ENCODE measurements around the gene AKR1E2.

The AKR1E2 gene

GRCh38 chr10:4865945-4866661 is 40.1 kb downstream of the AKR1E2 start:
- TF ChIP-seq, protein P1, sequence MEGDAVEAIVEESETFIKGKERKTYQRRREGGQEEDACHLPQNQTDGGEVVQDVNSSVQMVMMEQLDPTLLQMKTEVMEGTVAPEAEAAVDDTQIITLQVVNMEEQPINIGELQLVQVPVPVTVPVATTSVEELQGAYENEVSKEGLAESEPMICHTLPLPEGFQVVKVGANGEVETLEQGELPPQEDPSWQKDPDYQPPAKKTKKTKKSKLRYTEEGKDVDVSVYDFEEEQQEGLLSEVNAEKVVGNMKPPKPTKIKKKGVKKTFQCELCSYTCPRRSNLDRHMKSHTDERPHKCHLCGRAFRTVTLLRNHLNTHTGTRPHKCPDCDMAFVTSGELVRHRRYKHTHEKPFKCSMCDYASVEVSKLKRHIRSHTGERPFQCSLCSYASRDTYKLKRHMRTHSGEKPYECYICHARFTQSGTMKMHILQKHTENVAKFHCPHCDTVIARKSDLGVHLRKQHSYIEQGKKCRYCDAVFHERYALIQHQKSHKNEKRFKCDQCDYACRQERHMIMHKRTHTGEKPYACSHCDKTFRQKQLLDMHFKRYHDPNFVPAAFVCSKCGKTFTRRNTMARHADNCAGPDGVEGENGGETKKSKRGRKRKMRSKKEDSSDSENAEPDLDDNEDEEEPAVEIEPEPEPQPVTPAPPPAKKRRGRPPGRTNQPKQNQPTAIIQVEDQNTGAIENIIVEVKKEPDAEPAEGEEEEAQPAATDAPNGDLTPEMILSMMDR (conservative IDR thresholded peaks at IDR 0.05; ENCODE audit: low read depth, low read length): no peak
- no peak for DNase-seq (ENCODE audit: low read depth)
- H3K4me3 ChIP-seq (ENCODE audit: low read length): no peak overlapping the region

GRCh38 chr10:4867109-4867519 is 41.1 kb downstream of the AKR1E2 start:
- DNase-seq (ENCODE audit: low read depth): no peak
- TF ChIP-seq, protein P1 (conservative IDR thresholded peaks at IDR 0.05; ENCODE audit: low read depth, low read length): no peak
- no peak overlapping the region for H3K4me3 ChIP-seq (ENCODE audit: low read length)

- TF ChIP-seq, protein P1 (conservative IDR thresholded peaks at IDR 0.05; ENCODE audit: low read depth, low read length): no peak
- no peak for DNase-seq (ENCODE audit: low read depth)
- no peak overlapping the region for H3K4me3 ChIP-seq (ENCODE audit: low read length)
Measured at GRCh38 chr10:4867520-4868356, 41.7 kb downstream of the AKR1E2 start.

GRCh38 chr10:4868357-4868657 is 42.3 kb downstream of the AKR1E2 start:
- no peak overlapping the region for H3K4me3 ChIP-seq (ENCODE audit: low read length)
- TF ChIP-seq, protein P1 (conservative IDR thresholded peaks at IDR 0.05; ENCODE audit: low read depth, low read length): no peak

GRCh38 chr10:4882704-4883078 is 56.7 kb downstream of the AKR1E2 start:
- DNase-seq (ENCODE audit: low read depth): no peak
- TF ChIP-seq, protein P1 (conservative IDR thresholded peaks at IDR 0.05; ENCODE audit: low read depth, low read length): no peak
- H3K4me3 ChIP-seq (ENCODE audit: low read length): no peak overlapping the region

More at GRCh38 chr10:4868357-4868657, 42.3 kb downstream of the AKR1E2 start:
- DNase-seq (ENCODE audit: low read depth): no peak

- DNase-seq (ENCODE audit: low read depth): no peak
- TF ChIP-seq, protein P1 (conservative IDR thresholded peaks at IDR 0.05; ENCODE audit: low read depth, low read length): no peak
- no peak overlapping the region for H3K4me3 ChIP-seq (ENCODE audit: low read length)
Measured at GRCh38 chr10:4883079-4883739, 57.2 kb downstream of the AKR1E2 start.
